Heart right ventricle (tissue), 16 donors: ENCODE measurements around the gene AIF1. TPM values are rescaled to one million over a fixed set of nuclear protein-coding genes. Genes with fewer than 3 reads are reported as not detected.

Source experiments
- ATAC-seq, 8 donors: fragments of 200-7000 bp; cut with Tn5 transposase; one replicate each; pipeline ENCODE4 v1.9.1; 2020; ENCODE audit warnings: mild to moderate bottlenecking in 8 of 8, moderate library complexity in 8 of 8, moderate number of reproducible peaks in 1 of 8
- DNase-seq, 2 donors: peaks; one replicate each; pipeline ENCODE4 v3.0.0-alpha.2; 2020
- H3K27ac ChIP-seq, 10 donors: fragments of 200-600 bp; sonication (generic) in 2 of 10; one replicate each; pipeline versions ENCODE4 v1.5.0 to v1.8.0; 2020 to 2022; ENCODE audit warnings: mild to moderate bottlenecking in 3 of 10
- H3K27me3 ChIP-seq, 7 donors: fragments of 200-600 bp; one replicate each; pipeline ENCODE4 v1.8.0; 2021 to 2022; ENCODE audit warnings: mild to moderate bottlenecking in 2 of 7
- H3K36me3 ChIP-seq, 9 donors: fragments of 200-600 bp; sonication (generic) in 1 of 9; one replicate each; pipeline versions ENCODE4 v1.5.0 to v1.8.0; 2020 to 2022; ENCODE audit warnings: mild to moderate bottlenecking in 2 of 9
- H3K4me1 ChIP-seq, 9 donors: fragments of 200-600 bp; sonication (generic) in 1 of 9; one replicate each; pipeline versions ENCODE4 v1.5.0 to v1.8.0; 2020 to 2022; ENCODE audit warnings: mild to moderate bottlenecking in 4 of 9
- H3K4me3 ChIP-seq, 10 donors: fragments of 200-600 bp; sonication (generic) in 2 of 10; one replicate each; pipeline versions ENCODE4 v1.5.0 to v1.8.0; 2020 to 2022; ENCODE audit warnings: mild to moderate bottlenecking in 7 of 10, moderate library complexity in 2 of 10
- H3K9me3 ChIP-seq, 11 donors: fragments of 200-600 bp in 10 of 11; sonication (generic) in 2 of 11; one replicate each; pipeline versions ENCODE4 v1.5.0 to v1.8.0; 2013 to 2022; ENCODE audit warnings: mild to moderate bottlenecking in 2 of 11, control low read depth in 1 of 11, moderate library complexity in 1 of 11
- CTCF ChIP-seq, 9 donors: fragments of 200-600 bp; sonication (generic) in 2 of 9; IDR thresholded peaks; one replicate each; pipeline versions ENCODE4 v1.5.0 to v1.8.0; 2021 to 2022; ENCODE audit warnings: antibody characterized with exemption in 9 of 9, mild to moderate bottlenecking in 5 of 9, moderate library complexity in 1 of 9
- WGBS, 2 donors: extraction: QIAGEN DNeasy Blood & Tissue Kit; methylation state at CpG; one replicate each; pipeline ENCODE4 v1.1.7; 2013; ENCODE audit warnings: inconsistent platforms in 1 of 2; 5-methylcytosine and 5-hydroxymethylcytosine counted together
- intact Hi-C, 10 donors: fragments of 100-400 bp; cut with DNase I; formaldehyde crosslinking; loops; one replicate each; pipeline versions ENCODE4 v1.11.1 to v1.14.2; 2022
- polyA plus RNA-seq, 2 donors: library from polyadenylated mRNA; stranded (reverse); fragments of 200-250 nt; gene quantifications; one replicate each; pipeline ENCODE4 v1.2.3, GENCODE V29; 2013
- total RNA-seq, 10 donors: library from RNA; stranded (reverse); fragmentation: NEBNext Ultra II Directional in 3 of 10; extraction: Animal tissue kit (Norgen Biotek cat#: 25700) in 3 of 10; gene quantifications; one replicate each; pipeline versions ENCODE4 v1.2.1 to v1.2.4, GENCODE V29; 2021 to 2023
- donor health status: Arrhythmogenic right ventricular cardiomyopathy.
- donor health status: ischemic (EF 13 %, LVEDD 7.1; RV severe dilation, severe dysfunction).
- donor health status: healthy with polysubstance abuse.
- donor health status: DM: no; HTN: yes; CAD: no.
- donor health status: DM: no; HTN: no; CAD: no.
- donor health status: ischemic (EF 25% LVEDD 6.9; RV normal size, moderate dysfunction).
- donor health status: ischemic (EF 25% LVEDD 5.7; RV mildly dilated, moderate dysfunction).
- donor health status: healthy.
- donor health status: DM: yes; HTN: yes; CAD: no.
- donor health status: Ischemic cardiomyopathy.
- donor health status: ischemic (EF 35%, LVEDD 5.7; RV mildly dilated, moderate dysfunction).
- donor health status: nonischemic (EF 11% LVEDD 7.7; RV severe dilation, severe dysfunction).
- donor health status: DM: yes; HTN: yes; CAD: no.
- donor health status: PGD.
- donor health status: ischemic (EF 29% LVEDD 5.4; RV normal size, mild dysfunction).
- donor health status: nonischemic (EF 23%, LVEDD 6.1; RV moderate dilation, normal function).

The AIF1 gene
- total and polyA plus RNA-seq, 12 donors: 2.8 to 62.1 (median 7.8) TPM

- no peak for ATAC-seq
- peaks cover 0 to 77% (median 17%) of the 10 kb centered on the region in 9 donors for H3K4me1 ChIP-seq
These were observed 35.2 kb upstream of the AIF1 start for GRCh38 chr6:31579546-31580437.

GRCh38 chr6:31580438-31580740, 34.6 kb upstream of the AIF1 start:
- H3K4me3 ChIP-seq: peak overlapping the region in 9 of 10 donors; percentile 73 to 97 (median 84)
- peak overlapping the region in 9 of 10 donors; percentile 63 to 94 (median 86) for H3K27ac ChIP-seq
- peaks cover 0 to 77% (median 17%) of the 10 kb centered on the region in 9 donors for H3K4me1 ChIP-seq
- H3K27me3 ChIP-seq: no peaks in the 10 kb centered on the region
- 30 to 44% methylated on average over 11 of the region's 11 CpGs for WGBS, 2 donors
- no peaks in the 10 kb centered on the region for H3K9me3 ChIP-seq
- no peak for TF ChIP-seq CTCF (IDR thresholded peaks at IDR 0.05)
- intact Hi-C loops: loop anchor here in 6 of 10 donors (2.0 to 5.0 kb wide), 5 partner anchors 16 to 34 kb away; partner anchors contain the start of genes ATP6V1G2 (in 5 of the 6) and NFKBIL1 (in 5 of the 6)
- ATAC-seq: no peak
- DNase-seq: no peak
- H3K36me3 ChIP-seq: peaks cover 0 to 19% (median 0%) of the 10 kb centered on the region in 9 donors

More at GRCh38 chr6:31579546-31580437, 35.2 kb upstream of the AIF1 start:
- TF ChIP-seq CTCF (IDR thresholded peaks at IDR 0.05): no peak
- Histone ChIP-seq H3K27me3 (no peaks in the 10 kb centered on the region), H3K36me3 (peaks cover 0 to 19% (median 0%) of the 10 kb centered on the region in 9 donors), H3K4me3 (peak overlapping the region in 3 of 10 donors; percentile 80 to 86 (median 81)), H3K9me3 (no peaks in the 10 kb centered on the region), H3K27ac (peak overlapping the region in 1 of 10 donors; percentile 94)
- WGBS, 2 donors: 92 to 95% methylated on average over 8 of the region's 8 CpGs
- DNase-seq: no peak
- intact Hi-C loops: loop anchor here in 6 of 10 donors (2.0 to 5.0 kb wide), 5 partner anchors 17 to 33 kb away; partner anchors contain the start of genes ATP6V1G2 (in 5 of the 6) and NFKBIL1 (in 5 of the 6)

- peak overlapping the region; percentile 36 to 97 (median 82) for H3K4me3 ChIP-seq
- H3K27me3 ChIP-seq: no peaks in the 10 kb centered on the region
- H3K9me3 ChIP-seq: no peaks in the 10 kb centered on the region
- DNase-seq (peak; percentile 89 to 93), ATAC-seq (peak; percentile 97 to 99 (median 98))
- H3K27ac ChIP-seq: peak overlapping the region; percentile 41 to 94 (median 86)
- peaks cover 0 to 82% (median 16%) of the 10 kb centered on the region in 9 donors for H3K4me1 ChIP-seq
- intact Hi-C loops: loop anchor here in 6 of 10 donors (1.0 to 5.0 kb wide), 6 partner anchors 16 to 34 kb away; partner anchors contain the start of genes ATP6V1G2 (in 5 of the 6) and NFKBIL1 (in 5 of the 6)
- TF ChIP-seq CTCF (IDR thresholded peaks at IDR 0.05): peak; percentile 96 to 100 (median 99)
- WGBS, 2 donors: 0 to 1% methylated on average over 57 to 62 of the region's 62 CpGs
- peaks cover 0 to 19% (median 0%) of the 10 kb centered on the region in 9 donors for H3K36me3 ChIP-seq
These were observed 34.1 kb upstream of the AIF1 start for GRCh38 chr6:31580807-31581433.
